HL-60 (cell line): Measurements from ENCODE around the gene UNC5C.

Source experiments
- DNase-seq, 2 experiments: peaks; one replicate each; pipeline ENCODE4 v3.0.0-alpha.2; 2010 to 2020; ENCODE audit warnings: low read depth in 1 of 2, low spot score in 1 of 2
- H3K27ac ChIP-seq: fragments of 250-450 bp; sonication (Bioruptor Pico); replicated peaks from 2 replicates; pipeline ENCODE4 v1.5.1; 2020; ENCODE audit warnings: mild to moderate bottlenecking, moderate library complexity
- H3K27me3 ChIP-seq: fragments of 250-450 bp; sonication (Bioruptor Pico); 2 replicates; pipeline ENCODE4 v1.5.1; 2021; ENCODE audit warnings: mild to moderate bottlenecking, moderate library complexity; ENCODE audit not compliant: insufficient read depth, poor library complexity, severe bottlenecking
- H3K4me3 ChIP-seq: replicated peaks from 2 replicates; pipeline ENCODE4 v1.5.1; 2011; ENCODE audit warnings: mild to moderate bottlenecking, control low read depth, low read length; ENCODE audit not compliant: insufficient read depth
- GABPA ChIP-seq: IDR thresholded peaks from 2 replicates; pipeline ENCODE4 v1.6.1; 2012; ENCODE audit warnings: low read depth
- POLR2AphosphoS5 ChIP-seq: IDR thresholded peaks from 2 replicates; pipeline ENCODE4 v1.6.1; 2012; ENCODE audit warnings: low read depth
- SPI1 ChIP-seq: IDR thresholded peaks from 2 replicates; pipeline ENCODE4 v1.6.1; 2012; ENCODE audit warnings: low read depth, mild to moderate bottlenecking, borderline replicate concordance
- TF ChIP-seq, protein P1 (sequence below): IDR thresholded peaks from one replicate; pipeline ENCODE4 v1.5.1; 2011; ENCODE audit warnings: low read length, control low read depth, inconsistent platforms; ENCODE audit not compliant: insufficient read depth
- TF ChIP-seq, protein P2 (sequence below): IDR thresholded peaks from 2 replicates; pipeline ENCODE4 v1.6.1; 2012; ENCODE audit warnings: low read depth; ENCODE audit not compliant: insufficient replicate concordance

Gene UNC5C

DNA sequence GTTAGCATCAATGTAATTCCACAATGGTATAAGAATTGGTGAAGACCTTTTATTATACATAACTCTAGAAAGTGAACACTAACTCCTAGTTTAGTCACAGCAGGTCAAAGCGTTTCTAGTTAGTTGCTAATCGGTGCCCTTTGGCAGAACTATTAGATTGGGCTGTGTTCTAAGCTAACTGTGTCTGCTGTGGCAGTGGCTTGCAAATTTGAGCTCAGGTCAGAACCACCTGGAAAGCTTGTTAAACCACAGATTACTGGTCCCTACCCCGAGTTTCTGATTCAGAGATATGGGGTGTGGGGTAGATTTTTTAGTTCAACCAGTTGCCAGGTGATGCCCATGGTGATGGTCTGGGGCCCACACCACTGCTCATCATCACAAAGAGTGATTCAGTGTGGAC, 332.1 kb downstream of the UNC5C start:
- no peak for DNase-seq
- no peak overlapping the region for H3K27ac ChIP-seq
- TF ChIP-seq, protein P1, sequence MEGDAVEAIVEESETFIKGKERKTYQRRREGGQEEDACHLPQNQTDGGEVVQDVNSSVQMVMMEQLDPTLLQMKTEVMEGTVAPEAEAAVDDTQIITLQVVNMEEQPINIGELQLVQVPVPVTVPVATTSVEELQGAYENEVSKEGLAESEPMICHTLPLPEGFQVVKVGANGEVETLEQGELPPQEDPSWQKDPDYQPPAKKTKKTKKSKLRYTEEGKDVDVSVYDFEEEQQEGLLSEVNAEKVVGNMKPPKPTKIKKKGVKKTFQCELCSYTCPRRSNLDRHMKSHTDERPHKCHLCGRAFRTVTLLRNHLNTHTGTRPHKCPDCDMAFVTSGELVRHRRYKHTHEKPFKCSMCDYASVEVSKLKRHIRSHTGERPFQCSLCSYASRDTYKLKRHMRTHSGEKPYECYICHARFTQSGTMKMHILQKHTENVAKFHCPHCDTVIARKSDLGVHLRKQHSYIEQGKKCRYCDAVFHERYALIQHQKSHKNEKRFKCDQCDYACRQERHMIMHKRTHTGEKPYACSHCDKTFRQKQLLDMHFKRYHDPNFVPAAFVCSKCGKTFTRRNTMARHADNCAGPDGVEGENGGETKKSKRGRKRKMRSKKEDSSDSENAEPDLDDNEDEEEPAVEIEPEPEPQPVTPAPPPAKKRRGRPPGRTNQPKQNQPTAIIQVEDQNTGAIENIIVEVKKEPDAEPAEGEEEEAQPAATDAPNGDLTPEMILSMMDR = no peak
- TF ChIP-seq SPI1 (no peak), GABPA (no peak), POLR2AphosphoS5 (no peak)
- TF ChIP-seq, protein P2, sequence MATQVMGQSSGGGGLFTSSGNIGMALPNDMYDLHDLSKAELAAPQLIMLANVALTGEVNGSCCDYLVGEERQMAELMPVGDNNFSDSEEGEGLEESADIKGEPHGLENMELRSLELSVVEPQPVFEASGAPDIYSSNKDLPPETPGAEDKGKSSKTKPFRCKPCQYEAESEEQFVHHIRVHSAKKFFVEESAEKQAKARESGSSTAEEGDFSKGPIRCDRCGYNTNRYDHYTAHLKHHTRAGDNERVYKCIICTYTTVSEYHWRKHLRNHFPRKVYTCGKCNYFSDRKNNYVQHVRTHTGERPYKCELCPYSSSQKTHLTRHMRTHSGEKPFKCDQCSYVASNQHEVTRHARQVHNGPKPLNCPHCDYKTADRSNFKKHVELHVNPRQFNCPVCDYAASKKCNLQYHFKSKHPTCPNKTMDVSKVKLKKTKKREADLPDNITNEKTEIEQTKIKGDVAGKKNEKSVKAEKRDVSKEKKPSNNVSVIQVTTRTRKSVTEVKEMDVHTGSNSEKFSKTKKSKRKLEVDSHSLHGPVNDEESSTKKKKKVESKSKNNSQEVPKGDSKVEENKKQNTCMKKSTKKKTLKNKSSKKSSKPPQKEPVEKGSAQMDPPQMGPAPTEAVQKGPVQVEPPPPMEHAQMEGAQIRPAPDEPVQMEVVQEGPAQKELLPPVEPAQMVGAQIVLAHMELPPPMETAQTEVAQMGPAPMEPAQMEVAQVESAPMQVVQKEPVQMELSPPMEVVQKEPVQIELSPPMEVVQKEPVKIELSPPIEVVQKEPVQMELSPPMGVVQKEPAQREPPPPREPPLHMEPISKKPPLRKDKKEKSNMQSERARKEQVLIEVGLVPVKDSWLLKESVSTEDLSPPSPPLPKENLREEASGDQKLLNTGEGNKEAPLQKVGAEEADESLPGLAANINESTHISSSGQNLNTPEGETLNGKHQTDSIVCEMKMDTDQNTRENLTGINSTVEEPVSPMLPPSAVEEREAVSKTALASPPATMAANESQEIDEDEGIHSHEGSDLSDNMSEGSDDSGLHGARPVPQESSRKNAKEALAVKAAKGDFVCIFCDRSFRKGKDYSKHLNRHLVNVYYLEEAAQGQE = no peak
- H3K27me3 ChIP-seq = no peaks in the 10 kb centered on the region
- no peak overlapping the region for H3K4me3 ChIP-seq

- Histone ChIP-seq H3K27ac (peak overlapping the region; percentile 29), H3K27me3 (no peaks in the 10 kb centered on the region), H3K4me3 (no peak overlapping the region; the same call in 1 of the 2 replicates)
- DNase-seq = peak; percentile 60 to 78
- no peak for TF ChIP-seq GABPA
- TF ChIP-seq SPI1 = peak; percentile 44; the same call in 1 of the 2 replicates
These were observed 332.7 kb downstream of the UNC5C start for GRCh38 chr4:95215991-95216605.

- Histone ChIP-seq H3K4me3 (no peak overlapping the region), H3K27me3 (no peaks in the 10 kb centered on the region), H3K27ac (no peak overlapping the region)
- no peak for TF ChIP-seq SPI1
- TF ChIP-seq, protein P2 = no peak
- TF ChIP-seq POLR2AphosphoS5 = no peak
- TF ChIP-seq, protein P1 = no peak
- no peak for TF ChIP-seq GABPA
- DNase-seq = no peak
These were observed 333.7 kb downstream of the UNC5C start for GRCh38 chr4:95215043-95215442.

GRCh38 chr4:95214408-95214807, 334.4 kb downstream of the UNC5C start:
- Histone ChIP-seq H3K4me3 (no peak overlapping the region), H3K27ac (no peak overlapping the region), H3K27me3 (no peaks in the 10 kb centered on the region)
- TF ChIP-seq GABPA (no peak), SPI1 (no peak), POLR2AphosphoS5 (no peak)
- TF ChIP-seq, protein P1 = no peak
- TF ChIP-seq, protein P2 = no peak
- no peak for DNase-seq
